HepG2 (cell line): ENCODE data around the gene PLSCR3. TPM values are rescaled to one million over a fixed set of nuclear protein-coding genes. Genes with fewer than 3 reads are reported as not detected.

ENCODE experiments used
- DPF2 ChIP-seq: sonication (generic); formaldehyde crosslinking; IDR thresholded peaks from 2 replicates; pipeline ENCODE4 v1.4.0; 2020; ENCODE audit warnings: mild to moderate bottlenecking, low read depth, missing genetic modification reagents, borderline replicate concordance
- ETV5 ChIP-seq: IDR thresholded peaks from 2 replicates; pipeline ENCODE4 v1.6.1; 2018; ENCODE audit warnings: missing biosample characterization, missing genetic modification reagents, inconsistent platforms, borderline replicate concordance
- GATAD1 ChIP-seq: IDR thresholded peaks from 2 replicates; pipeline ENCODE4 v1.6.1; 2016; ENCODE audit warnings: missing genetic modification reagents, missing compliant biosample characterization
- HNF4A ChIP-seq: sonication (generic); formaldehyde crosslinking; IDR thresholded peaks from 2 replicates; pipeline ENCODE4 v1.4.0; 2020; ENCODE audit warnings: missing genetic modification reagents
- RBM22 ChIP-seq: fragments of 200-400 bp; formaldehyde crosslinking; optimal IDR thresholded peaks from 2 replicates; pipeline ENCODE3; 2017; ENCODE audit warnings: mild to moderate bottlenecking, low read length, moderate library complexity
- SOX13 ChIP-seq, 3 experiments: fragments of 450-650 bp in 1 of 3; sonication (generic) in 1 of 3; formaldehyde crosslinking in 1 of 3; IDR thresholded peaks in 2 of 3; conservative IDR thresholded peaks in 1 of 3; 2 replicates each; pipeline versions ENCODE4 v1.5.0 to v1.6.1; 2016 to 2020; ENCODE audit warnings: antibody characterized with exemption in 1 of 3, mild to moderate bottlenecking in 1 of 3, missing compliant biosample characterization in 1 of 3, missing genetic modification reagents in 1 of 3, moderate library complexity in 1 of 3
- SP1 ChIP-seq, 2 experiments: fragments of 450-650 bp in 1 of 2; sonication (generic) in 1 of 2; formaldehyde crosslinking in 1 of 2; IDR thresholded peaks; 2 replicates each; pipeline versions ENCODE4 v1.4.0 to v1.6.1; 2016 to 2020; ENCODE audit warnings: missing genetic modification reagents in 1 of 2
- ZNF101 ChIP-seq: sonication (generic); formaldehyde crosslinking; IDR thresholded peaks from 2 replicates; pipeline ENCODE4 v1.4.0; 2020; ENCODE audit warnings: mild to moderate bottlenecking, low read depth, missing genetic modification reagents, borderline replicate concordance
- ZNF557 ChIP-seq: sonication (generic); formaldehyde crosslinking; IDR thresholded peaks from 2 replicates; pipeline ENCODE4 v1.4.0; 2020; ENCODE audit warnings: missing genetic modification reagents
- ZNF564 ChIP-seq: sonication (generic); formaldehyde crosslinking; IDR thresholded peaks from 2 replicates; pipeline ENCODE4 v1.8.1; 2023; ENCODE audit warnings: mild to moderate bottlenecking, missing genetic modification reagents
- ZNF678 ChIP-seq: sonication (generic); formaldehyde crosslinking; IDR thresholded peaks from 2 replicates; pipeline ENCODE4 v1.4.0; 2020; ENCODE audit warnings: mild to moderate bottlenecking, missing genetic modification reagents
- ZNF724P ChIP-seq: sonication (generic); formaldehyde crosslinking; IDR thresholded peaks from 2 replicates; pipeline ENCODE4 v1.8.0; 2022; ENCODE audit warnings: missing genetic modification reagents, borderline replicate concordance
- ZNF737 ChIP-seq: sonication (generic); formaldehyde crosslinking; IDR thresholded peaks from 2 replicates; pipeline ENCODE4 v1.5.0; 2020; ENCODE audit warnings: missing genetic modification reagents, mild to moderate bottlenecking, borderline replicate concordance
- polyA plus RNA-seq, 8 experiments: library from polyadenylated mRNA; depleted of rRNA in 3 of 8; stranded (reverse) in 7 of 8; unstranded in 1 of 8; fragments of >200 nt; fragmentation: Illumina TruSeq in 4 of 8; extraction: Trizol in 4 of 8; gene quantifications; 2 replicates each; pipeline versions ENCODE4 v1.2.1 to v1.2.3, GENCODE V29; 2011 to 2016; ENCODE audit warnings: low read depth in 4 of 8, missing spikeins in 1 of 8, mixed read lengths in 1 of 8; ENCODE audit not compliant: insufficient read depth in 1 of 8
- total RNA-seq, 5 experiments: library from RNA; depleted of rRNA; stranded (reverse); fragments of >200 nt; fragmentation: Illumina TruSeq; extraction: Trizol; gene quantifications; 2 replicates each; pipeline ENCODE4 v1.2.3, GENCODE V29; 2016; ENCODE audit warnings: low read depth in 1 of 5
- TF ChIP-seq, protein P1 (sequence below): sonication (generic); formaldehyde crosslinking; IDR thresholded peaks from 2 replicates; pipeline ENCODE4 v1.4.0; 2020; ENCODE audit warnings: missing genetic modification reagents
- TF ChIP-seq, protein P2 (sequence below): sonication (generic); formaldehyde crosslinking; IDR thresholded peaks from 2 replicates; pipeline ENCODE4 v1.8.0; 2022; ENCODE audit warnings: mild to moderate bottlenecking, missing genetic modification reagents
- TF ChIP-seq, protein P3 (sequence below): sonication (generic); formaldehyde crosslinking; conservative IDR thresholded peaks from 2 replicates; pipeline ENCODE4 v1.4.0; 2020; ENCODE audit warnings: mild to moderate bottlenecking, missing genetic modification reagents, moderate library complexity
- TF ChIP-seq, protein P4 (sequence below): sonication (generic); formaldehyde crosslinking; IDR thresholded peaks from 2 replicates; pipeline ENCODE4 v1.4.0; 2020; ENCODE audit warnings: missing genetic modification reagents
- TF ChIP-seq, protein P5 (sequence below): IDR thresholded peaks from 2 replicates; pipeline ENCODE4 v1.6.1; 2016

The PLSCR3 gene
- total and polyA plus RNA-seq, 2 of the 13 experiments (the other 11 are each of a cell fraction or from before 2014, with no cell fraction given), result 5.6 to 6.2 TPM

DNA sequence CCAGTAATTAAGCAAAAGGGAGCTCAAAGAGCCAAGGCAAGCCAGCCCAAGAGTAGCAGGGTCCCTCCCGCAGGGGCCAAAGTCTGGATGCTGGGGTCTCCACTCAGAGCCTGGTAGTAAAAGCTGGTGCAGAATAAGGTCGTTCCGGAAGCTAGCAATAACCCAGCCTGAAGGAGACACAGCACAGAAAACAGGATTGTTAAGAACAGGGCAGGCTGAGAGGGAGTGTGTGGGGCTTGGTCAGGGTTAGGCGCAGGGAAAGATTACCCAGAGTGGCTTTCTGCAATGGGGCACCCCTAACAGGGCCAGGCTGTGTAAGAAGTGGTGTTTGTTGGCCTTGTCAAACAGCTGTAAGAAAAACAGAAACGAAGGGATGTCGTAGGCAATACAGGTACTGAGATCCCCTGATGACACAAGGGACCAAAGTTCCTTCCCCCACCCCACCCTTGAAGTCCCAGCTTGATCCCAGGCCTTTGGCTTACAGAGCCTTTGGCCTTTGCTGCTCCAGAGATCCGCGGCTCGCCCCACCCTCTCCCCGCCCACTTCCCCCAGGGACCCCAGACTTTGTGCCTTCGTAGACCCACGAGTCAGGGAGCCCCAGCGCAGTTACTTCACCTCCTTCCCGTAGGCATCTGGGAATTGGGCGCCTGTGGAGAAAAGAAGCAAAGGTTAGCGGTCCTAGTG lies 8.9 kb upstream of the PLSCR3 start (continued):
- TF ChIP-seq, protein P1, sequence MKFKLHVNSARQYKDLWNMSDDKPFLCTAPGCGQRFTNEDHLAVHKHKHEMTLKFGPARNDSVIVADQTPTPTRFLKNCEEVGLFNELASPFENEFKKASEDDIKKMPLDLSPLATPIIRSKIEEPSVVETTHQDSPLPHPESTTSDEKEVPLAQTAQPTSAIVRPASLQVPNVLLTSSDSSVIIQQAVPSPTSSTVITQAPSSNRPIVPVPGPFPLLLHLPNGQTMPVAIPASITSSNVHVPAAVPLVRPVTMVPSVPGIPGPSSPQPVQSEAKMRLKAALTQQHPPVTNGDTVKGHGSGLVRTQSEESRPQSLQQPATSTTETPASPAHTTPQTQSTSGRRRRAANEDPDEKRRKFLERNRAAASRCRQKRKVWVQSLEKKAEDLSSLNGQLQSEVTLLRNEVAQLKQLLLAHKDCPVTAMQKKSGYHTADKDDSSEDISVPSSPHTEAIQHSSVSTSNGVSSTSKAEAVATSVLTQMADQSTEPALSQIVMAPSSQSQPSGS (CRISPR knock-in tag), result peak; percentile 54; the same call in 1 of the 2 replicates
- peak; percentile 28 for TF ChIP-seq RBM22
- no peak; the same call in 1 of the 2 replicates for TF ChIP-seq SOX13 (IDR thresholded peaks at IDR 0.05)
- 0 out of 4 replicates have a peak, but pooled peaks of 1 of the 2 experiments have one; percentile 10 for TF ChIP-seq SOX13 (CRISPR knock-in tag; conservative IDR thresholded peaks at IDR 0.05 in 1 of 2, IDR thresholded peaks at IDR 0.05 in 1 of 2)
- peak; percentile 37; the same call in 1 of the 2 replicates for TF ChIP-seq ZNF564 (CRISPR knock-in tag)
- peak; percentile 22; the same call in 1 of the 2 replicates for TF ChIP-seq ETV5 (CRISPR knock-in tag)
- TF ChIP-seq, protein P2, sequence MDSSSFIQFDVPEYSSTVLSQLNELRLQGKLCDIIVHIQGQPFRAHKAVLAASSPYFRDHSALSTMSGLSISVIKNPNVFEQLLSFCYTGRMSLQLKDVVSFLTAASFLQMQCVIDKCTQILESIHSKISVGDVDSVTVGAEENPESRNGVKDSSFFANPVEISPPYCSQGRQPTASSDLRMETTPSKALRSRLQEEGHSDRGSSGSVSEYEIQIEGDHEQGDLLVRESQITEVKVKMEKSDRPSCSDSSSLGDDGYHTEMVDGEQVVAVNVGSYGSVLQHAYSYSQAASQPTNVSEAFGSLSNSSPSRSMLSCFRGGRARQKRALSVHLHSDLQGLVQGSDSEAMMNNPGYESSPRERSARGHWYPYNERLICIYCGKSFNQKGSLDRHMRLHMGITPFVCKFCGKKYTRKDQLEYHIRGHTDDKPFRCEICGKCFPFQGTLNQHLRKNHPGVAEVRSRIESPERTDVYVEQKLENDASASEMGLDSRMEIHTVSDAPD (CRISPR knock-in tag), result no peak
- 0 out of 2 replicates have a peak, but pooled peaks have one; percentile 12 for TF ChIP-seq GATAD1
- 0 out of 2 replicates have a peak, but pooled peaks have one; percentile 29 for TF ChIP-seq ZNF737 (CRISPR knock-in tag)
- TF ChIP-seq, protein P3, sequence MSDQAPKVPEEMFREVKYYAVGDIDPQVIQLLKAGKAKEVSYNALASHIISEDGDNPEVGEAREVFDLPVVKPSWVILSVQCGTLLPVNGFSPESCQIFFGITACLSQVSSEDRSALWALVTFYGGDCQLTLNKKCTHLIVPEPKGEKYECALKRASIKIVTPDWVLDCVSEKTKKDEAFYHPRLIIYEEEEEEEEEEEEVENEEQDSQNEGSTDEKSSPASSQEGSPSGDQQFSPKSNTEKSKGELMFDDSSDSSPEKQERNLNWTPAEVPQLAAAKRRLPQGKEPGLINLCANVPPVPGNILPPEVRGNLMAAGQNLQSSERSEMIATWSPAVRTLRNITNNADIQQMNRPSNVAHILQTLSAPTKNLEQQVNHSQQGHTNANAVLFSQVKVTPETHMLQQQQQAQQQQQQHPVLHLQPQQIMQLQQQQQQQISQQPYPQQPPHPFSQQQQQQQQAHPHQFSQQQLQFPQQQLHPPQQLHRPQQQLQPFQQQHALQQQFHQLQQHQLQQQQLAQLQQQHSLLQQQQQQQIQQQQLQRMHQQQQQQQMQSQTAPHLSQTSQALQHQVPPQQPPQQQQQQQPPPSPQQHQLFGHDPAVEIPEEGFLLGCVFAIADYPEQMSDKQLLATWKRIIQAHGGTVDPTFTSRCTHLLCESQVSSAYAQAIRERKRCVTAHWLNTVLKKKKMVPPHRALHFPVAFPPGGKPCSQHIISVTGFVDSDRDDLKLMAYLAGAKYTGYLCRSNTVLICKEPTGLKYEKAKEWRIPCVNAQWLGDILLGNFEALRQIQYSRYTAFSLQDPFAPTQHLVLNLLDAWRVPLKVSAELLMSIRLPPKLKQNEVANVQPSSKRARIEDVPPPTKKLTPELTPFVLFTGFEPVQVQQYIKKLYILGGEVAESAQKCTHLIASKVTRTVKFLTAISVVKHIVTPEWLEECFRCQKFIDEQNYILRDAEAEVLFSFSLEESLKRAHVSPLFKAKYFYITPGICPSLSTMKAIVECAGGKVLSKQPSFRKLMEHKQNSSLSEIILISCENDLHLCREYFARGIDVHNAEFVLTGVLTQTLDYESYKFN, result peak; percentile 71
- TF ChIP-seq, protein P4, sequence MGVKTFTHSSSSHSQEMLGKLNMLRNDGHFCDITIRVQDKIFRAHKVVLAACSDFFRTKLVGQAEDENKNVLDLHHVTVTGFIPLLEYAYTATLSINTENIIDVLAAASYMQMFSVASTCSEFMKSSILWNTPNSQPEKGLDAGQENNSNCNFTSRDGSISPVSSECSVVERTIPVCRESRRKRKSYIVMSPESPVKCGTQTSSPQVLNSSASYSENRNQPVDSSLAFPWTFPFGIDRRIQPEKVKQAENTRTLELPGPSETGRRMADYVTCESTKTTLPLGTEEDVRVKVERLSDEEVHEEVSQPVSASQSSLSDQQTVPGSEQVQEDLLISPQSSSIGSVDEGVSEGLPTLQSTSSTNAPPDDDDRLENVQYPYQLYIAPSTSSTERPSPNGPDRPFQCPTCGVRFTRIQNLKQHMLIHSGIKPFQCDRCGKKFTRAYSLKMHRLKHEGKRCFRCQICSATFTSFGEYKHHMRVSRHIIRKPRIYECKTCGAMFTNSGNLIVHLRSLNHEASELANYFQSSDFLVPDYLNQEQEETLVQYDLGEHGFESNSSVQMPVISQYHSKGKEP (CRISPR knock-in tag), result no peak
- TF ChIP-seq ZNF678, result peak; percentile 60; the same call in 1 of the 2 replicates
- 0 out of 2 replicates have a peak, but pooled peaks have one; percentile 26 for TF ChIP-seq ZNF724P
- TF ChIP-seq ZNF101, result no peak
- peak; percentile 87 for TF ChIP-seq HNF4A (CRISPR knock-in tag)
- TF ChIP-seq SP1 (IDR thresholded peaks at IDR 0.05), result no peak
- TF ChIP-seq SP1 (CRISPR knock-in tag; IDR thresholded peaks at IDR 0.05), result peak; percentile 36; the same call in 1 of the 2 replicates
- TF ChIP-seq, protein P5, sequence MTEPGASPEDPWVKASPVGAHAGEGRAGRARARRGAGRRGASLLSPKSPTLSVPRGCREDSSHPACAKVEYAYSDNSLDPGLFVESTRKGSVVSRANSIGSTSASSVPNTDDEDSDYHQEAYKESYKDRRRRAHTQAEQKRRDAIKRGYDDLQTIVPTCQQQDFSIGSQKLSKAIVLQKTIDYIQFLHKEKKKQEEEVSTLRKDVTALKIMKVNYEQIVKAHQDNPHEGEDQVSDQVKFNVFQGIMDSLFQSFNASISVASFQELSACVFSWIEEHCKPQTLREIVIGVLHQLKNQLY, result peak; percentile 24; the same call in 1 of the 2 replicates
- peak; percentile 21; the same call in 1 of the 2 replicates for TF ChIP-seq DPF2 (CRISPR knock-in tag)
- TF ChIP-seq ZNF557, result no peak
